Right ventricle myocardium superior (tissue), 1 donor: ENCODE data around the gene PAPLN. TPM values are rescaled to one million over a fixed set of nuclear protein-coding genes. Genes with fewer than 3 reads are reported as not detected.
"Not testable (repeated sequence)": the region's sequence is repeated elsewhere in the genome, so short reads cannot be mapped to it uniquely, and the experiment has no call there.

Experiments used
- ATAC-seq: fragments of 200-7000 bp; cut with Tn5 transposase; one replicate; pipeline ENCODE4 v1.9.1; 2020; ENCODE audit warnings: mild to moderate bottlenecking; ENCODE audit not compliant: poor library complexity
- DNase-seq: peaks from one replicate; pipeline ENCODE4 v3.0.0-alpha.2; 2020
- intact Hi-C: fragments of 100-400 bp; cut with DNase I; formaldehyde crosslinking; loops from one replicate; pipeline ENCODE4 v1.11.2; 2022
- total RNA-seq: library from RNA; stranded (reverse); fragmentation: NEBNext Ultra II Directional; extraction: Animal tissue kit (Norgen Biotek cat#: 25700); gene quantifications from one replicate; pipeline ENCODE4 v1.2.1, GENCODE V29; 2021
- donor health status: DM: no; HTN: yes; CAD: no; lungs with severe emphysema.

Gene PAPLN
- total RNA-seq, 1 donor from 2014 or later = 2.5 TPM

- intact Hi-C loops = no loop called here
- peak; percentile 79 for DNase-seq
- peak; percentile 85 for ATAC-seq
Measured at GRCh38 chr14:73269729-73270531, 32.6 kb downstream of the PAPLN start.

- ATAC-seq (no peak), DNase-seq (no peak)
- intact Hi-C loops = no loop called here
Measured at GRCh38 chr14:73272393-73272792, 35.1 kb downstream of the PAPLN start.

GRCh38 chr14:73273799-73274198 is 36.5 kb downstream of the PAPLN start:
- ATAC-seq (no peak), DNase-seq (no peak)
- intact Hi-C loops = no loop called here

GRCh38 chr14:73276836-73277235 is 39.5 kb downstream of the PAPLN start:
- intact Hi-C loops = no loop called here

GRCh38 chr14:73277376-73277775 is 40.1 kb downstream of the PAPLN start:
- ATAC-seq (no peak), DNase-seq (no peak)
- intact Hi-C loops = no loop called here

More at GRCh38 chr14:73276836-73277235, 39.5 kb downstream of the PAPLN start:
- DNase-seq = no peak
- ATAC-seq = no peak

- no peak for ATAC-seq
- intact Hi-C loops = no loop called here
- no peak for DNase-seq
Measured at GRCh38 chr14:73280903-73281302, 43.6 kb downstream of the PAPLN start.

GRCh38 chr14:73283608-73284379 is 46.5 kb downstream of the PAPLN start:
- intact Hi-C loops = no loop called here
- DNase-seq (no peak), ATAC-seq (no peak)

- ATAC-seq (no peak), DNase-seq (no peak)
- intact Hi-C loops = no loop called here
Measured at GRCh38 chr14:73285979-73286378, 48.7 kb downstream of the PAPLN start.

- intact Hi-C loops = no loop called here
- ATAC-seq (no peak), DNase-seq (no peak)
Measured at GRCh38 chr14:73286598-73286997, 49.3 kb downstream of the PAPLN start.

- intact Hi-C loops = no loop called here
- no peak for ATAC-seq
- DNase-seq = no peak
Measured at GRCh38 chr14:73287071-73287470, 49.8 kb downstream of the PAPLN start.

GRCh38 chr14:73289308-73289707 is 52.0 kb downstream of the PAPLN start:
- intact Hi-C loops = no loop called here
- no peak for DNase-seq
- no peak for ATAC-seq

- DNase-seq (no peak), ATAC-seq (no peak)
- intact Hi-C loops = no loop called here
Measured at GRCh38 chr14:73289729-73290128, 52.4 kb downstream of the PAPLN start.

- ATAC-seq (no peak), DNase-seq (no peak)
- intact Hi-C loops = no loop called here
Measured at GRCh38 chr14:73290279-73290678, 53.0 kb downstream of the PAPLN start.

- intact Hi-C loops = no loop called here
- ATAC-seq = no peak
- DNase-seq = no peak
Measured at GRCh38 chr14:73293782-73294781, 56.8 kb downstream of the PAPLN start.

- intact Hi-C loops = loop anchor here (5.0 kb wide), 1 partner anchor 177 kb away; no protein-coding TSS in a partner anchor
- ATAC-seq (no peak), DNase-seq (no peak)
Measured at GRCh38 chr14:73295198-73295796, 58.0 kb downstream of the PAPLN start.

- DNase-seq = no peak
- no peak for ATAC-seq
- intact Hi-C loops = no loop called here
Measured at GRCh38 chr14:73305499-73305898, 68.2 kb downstream of the PAPLN start.

- intact Hi-C loops = no loop called here
Measured at GRCh38 chr14:73307261-73307660, 70.0 kb downstream of the PAPLN start.

GRCh38 chr14:73309207-73309606 is 71.9 kb downstream of the PAPLN start:
- ATAC-seq, intact Hi-C loops, DNase-seq: not testable (repeated sequence)

More at GRCh38 chr14:73307261-73307660, 70.0 kb downstream of the PAPLN start:
- DNase-seq (no peak), ATAC-seq (no peak)
